Measurements from ENCODE around the gene F11. TPM values are rescaled to one million over a fixed set of nuclear protein-coding genes. Genes with fewer than 3 reads are reported as not detected.
"Not testable (repeated sequence)": the region's sequence is repeated elsewhere in the genome, so short reads cannot be mapped to it uniquely, and the experiment has no call there.

F11 gene
- total RNA-seq, 1 donor from 2014 or later = 0.31 TPM

DNA sequence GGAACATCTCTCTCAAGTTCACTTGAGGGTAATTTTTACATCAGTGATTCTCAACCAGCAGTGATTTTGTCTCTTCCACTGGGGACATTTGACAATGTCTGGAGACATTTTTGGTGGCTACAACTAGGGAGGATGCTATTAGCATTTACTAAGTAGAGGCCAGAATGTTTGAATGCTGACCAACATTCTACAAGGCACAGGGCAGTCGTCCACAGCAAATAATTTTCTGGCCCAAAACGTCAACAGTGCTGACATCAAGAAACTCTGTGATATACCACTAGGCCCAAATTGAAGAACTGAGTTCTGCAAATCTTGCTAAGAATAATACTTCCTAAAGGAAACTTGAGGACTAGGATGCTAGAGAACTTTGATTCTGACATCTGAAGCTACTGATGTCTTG is 31.6 kb upstream of the F11 start:
- no peaks in the 10 kb centered on the region for H3K4me1 Mint-ChIP-seq (ENCODE audit: unreplicated experiment)
- no peaks in the 10 kb centered on the region for H3K27me3 Mint-ChIP-seq (ENCODE audit: unreplicated experiment)
- no peak overlapping the region for H3K27ac Mint-ChIP-seq (ENCODE audit: unreplicated experiment)
- DNase-seq (ENCODE audit: low spot score) = no peak
- no peaks in the 10 kb centered on the region for H3K9me3 Mint-ChIP-seq (ENCODE audit: unreplicated experiment)
- no peaks in the 10 kb centered on the region for H3K36me3 Mint-ChIP-seq (ENCODE audit: low read depth, unreplicated experiment)
- no peak overlapping the region for H3K4me3 Mint-ChIP-seq (ENCODE audit: unreplicated experiment)
- TF ChIP-seq, protein P1, sequence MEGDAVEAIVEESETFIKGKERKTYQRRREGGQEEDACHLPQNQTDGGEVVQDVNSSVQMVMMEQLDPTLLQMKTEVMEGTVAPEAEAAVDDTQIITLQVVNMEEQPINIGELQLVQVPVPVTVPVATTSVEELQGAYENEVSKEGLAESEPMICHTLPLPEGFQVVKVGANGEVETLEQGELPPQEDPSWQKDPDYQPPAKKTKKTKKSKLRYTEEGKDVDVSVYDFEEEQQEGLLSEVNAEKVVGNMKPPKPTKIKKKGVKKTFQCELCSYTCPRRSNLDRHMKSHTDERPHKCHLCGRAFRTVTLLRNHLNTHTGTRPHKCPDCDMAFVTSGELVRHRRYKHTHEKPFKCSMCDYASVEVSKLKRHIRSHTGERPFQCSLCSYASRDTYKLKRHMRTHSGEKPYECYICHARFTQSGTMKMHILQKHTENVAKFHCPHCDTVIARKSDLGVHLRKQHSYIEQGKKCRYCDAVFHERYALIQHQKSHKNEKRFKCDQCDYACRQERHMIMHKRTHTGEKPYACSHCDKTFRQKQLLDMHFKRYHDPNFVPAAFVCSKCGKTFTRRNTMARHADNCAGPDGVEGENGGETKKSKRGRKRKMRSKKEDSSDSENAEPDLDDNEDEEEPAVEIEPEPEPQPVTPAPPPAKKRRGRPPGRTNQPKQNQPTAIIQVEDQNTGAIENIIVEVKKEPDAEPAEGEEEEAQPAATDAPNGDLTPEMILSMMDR (IDR thresholded peaks at IDR 0.05; ENCODE audit: unreplicated experiment) = no peak

DNA sequence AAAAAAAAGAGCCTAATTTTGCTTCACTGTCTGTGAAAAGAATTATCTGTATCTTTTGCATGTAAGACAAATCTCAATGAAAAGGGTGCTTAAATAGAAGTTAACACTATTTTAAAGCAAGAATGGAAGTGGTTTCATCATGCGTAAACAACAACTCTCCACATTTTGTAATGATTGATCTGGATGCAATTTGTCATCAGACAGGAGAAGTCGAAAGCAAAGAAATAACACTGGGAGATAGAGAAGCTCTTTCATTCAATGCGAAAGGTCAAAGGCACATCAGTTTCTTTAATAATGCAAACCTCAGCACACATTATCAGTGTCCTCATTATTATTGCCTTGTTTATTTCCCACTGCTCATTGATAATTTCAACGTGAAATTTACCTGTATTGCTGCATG is 29.9 kb upstream of the F11 start:
- no peaks in the 10 kb centered on the region for H3K9me3 Mint-ChIP-seq (ENCODE audit: unreplicated experiment)
- no peaks in the 10 kb centered on the region for H3K27me3 Mint-ChIP-seq (ENCODE audit: unreplicated experiment)
- H3K4me3 Mint-ChIP-seq (ENCODE audit: unreplicated experiment) = no peak overlapping the region
- no peaks in the 10 kb centered on the region for H3K36me3 Mint-ChIP-seq (ENCODE audit: low read depth, unreplicated experiment)
- H3K27ac Mint-ChIP-seq (ENCODE audit: unreplicated experiment) = no peak overlapping the region
- TF ChIP-seq, protein P1 (IDR thresholded peaks at IDR 0.05; ENCODE audit: unreplicated experiment) = no peak
- DNase-seq (ENCODE audit: low spot score) = no peak
- H3K4me1 Mint-ChIP-seq (ENCODE audit: unreplicated experiment) = no peaks in the 10 kb centered on the region

DNA sequence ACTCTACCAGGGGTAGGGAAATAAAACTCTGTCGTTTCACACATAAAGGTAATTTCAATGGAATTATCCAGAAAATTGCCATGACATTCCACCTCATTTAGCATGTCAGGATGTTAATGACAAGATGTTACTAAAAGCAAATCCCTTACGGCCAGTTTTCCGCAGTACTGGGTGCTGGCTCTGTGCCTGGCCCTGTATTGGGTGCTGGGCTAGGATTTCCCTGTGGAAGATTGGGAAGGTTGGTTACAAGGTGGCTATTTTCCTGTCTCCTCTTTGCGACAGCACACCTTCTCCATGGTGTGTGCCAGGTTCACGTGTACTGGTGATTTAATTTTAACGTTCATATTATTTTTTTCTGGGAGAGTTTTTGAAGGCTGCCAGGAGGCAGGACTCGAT is 25.5 kb upstream of the F11 start:
- Mint-ChIP-seq H3K9me3 (ENCODE audit: unreplicated experiment) (no peaks in the 10 kb centered on the region), H3K4me3 (ENCODE audit: unreplicated experiment) (no peak overlapping the region), H3K4me1 (ENCODE audit: unreplicated experiment) (no peaks in the 10 kb centered on the region), H3K36me3 (ENCODE audit: low read depth, unreplicated experiment) (no peaks in the 10 kb centered on the region), H3K27ac (ENCODE audit: unreplicated experiment) (no peak overlapping the region), H3K27me3 (ENCODE audit: unreplicated experiment) (no peaks in the 10 kb centered on the region)
- DNase-seq (ENCODE audit: low spot score) = no peak
- TF ChIP-seq, protein P1 (IDR thresholded peaks at IDR 0.05; ENCODE audit: unreplicated experiment) = no peak

DNA sequence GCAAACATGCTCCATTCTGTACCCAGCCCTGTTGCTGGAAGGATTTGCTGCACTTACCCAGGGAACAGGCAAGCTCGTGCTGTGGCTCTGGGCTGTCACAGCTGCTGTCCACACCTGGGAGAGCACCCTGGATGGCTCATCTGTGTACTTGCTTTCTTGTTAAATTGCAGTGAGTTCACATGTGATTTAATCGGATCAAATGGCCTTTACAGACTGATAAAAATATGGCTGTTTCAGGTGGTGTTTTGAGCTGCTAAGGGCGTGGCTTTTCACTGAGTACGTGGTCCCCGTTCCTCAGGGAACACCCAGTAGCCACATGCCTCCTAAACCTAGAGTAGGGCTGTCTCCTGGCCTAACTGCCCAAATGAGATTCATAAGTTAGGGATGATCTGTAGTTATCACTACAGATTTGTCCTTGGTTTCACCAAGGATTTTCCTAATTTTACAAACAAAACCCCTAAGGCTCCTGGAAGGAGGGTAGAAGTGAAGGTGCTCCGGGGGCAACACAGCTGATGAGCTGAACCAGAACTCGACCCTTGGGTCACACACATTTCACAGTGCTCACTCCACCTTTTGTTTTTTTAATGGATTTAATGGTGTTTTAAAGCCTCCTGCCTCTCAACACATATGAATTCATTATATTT is 25.0 kb upstream of the F11 start:
- Mint-ChIP-seq H3K27me3 (ENCODE audit: unreplicated experiment) (peaks cover 3% of the 10 kb centered on the region), H3K4me1 (ENCODE audit: unreplicated experiment) (no peaks in the 10 kb centered on the region), H3K27ac (ENCODE audit: unreplicated experiment) (no peak overlapping the region), H3K9me3 (ENCODE audit: unreplicated experiment) (no peaks in the 10 kb centered on the region), H3K4me3 (ENCODE audit: unreplicated experiment) (no peak overlapping the region), H3K36me3 (ENCODE audit: low read depth, unreplicated experiment) (peaks cover 3% of the 10 kb centered on the region)
- TF ChIP-seq, protein P1 (IDR thresholded peaks at IDR 0.05; ENCODE audit: unreplicated experiment) = no peak
- no peak for DNase-seq (ENCODE audit: low spot score)

DNA sequence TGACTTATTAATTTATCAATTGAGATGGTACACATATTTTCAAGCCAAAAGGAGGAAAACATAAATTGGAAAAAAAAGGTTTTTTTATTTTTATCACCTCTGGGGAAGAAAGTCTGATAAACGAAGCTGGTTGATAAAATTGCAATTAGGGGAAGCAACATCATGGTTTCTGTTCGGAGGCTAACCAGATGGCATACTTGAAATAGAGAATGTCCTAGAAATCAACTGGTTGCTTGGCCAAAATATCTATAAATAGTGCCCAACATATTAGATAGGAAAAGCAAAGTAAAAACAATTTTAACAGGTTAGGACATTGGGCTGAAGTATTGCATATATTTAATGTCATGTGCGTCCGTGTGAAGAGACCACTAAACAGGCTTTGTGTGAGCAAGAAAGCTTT is 24.4 kb upstream of the F11 start:
- peaks cover 7% of the 10 kb centered on the region for H3K36me3 Mint-ChIP-seq (ENCODE audit: low read depth, unreplicated experiment)
- H3K9me3 Mint-ChIP-seq (ENCODE audit: unreplicated experiment) = no peaks in the 10 kb centered on the region
- H3K27ac Mint-ChIP-seq (ENCODE audit: unreplicated experiment) = no peak overlapping the region

DNA sequence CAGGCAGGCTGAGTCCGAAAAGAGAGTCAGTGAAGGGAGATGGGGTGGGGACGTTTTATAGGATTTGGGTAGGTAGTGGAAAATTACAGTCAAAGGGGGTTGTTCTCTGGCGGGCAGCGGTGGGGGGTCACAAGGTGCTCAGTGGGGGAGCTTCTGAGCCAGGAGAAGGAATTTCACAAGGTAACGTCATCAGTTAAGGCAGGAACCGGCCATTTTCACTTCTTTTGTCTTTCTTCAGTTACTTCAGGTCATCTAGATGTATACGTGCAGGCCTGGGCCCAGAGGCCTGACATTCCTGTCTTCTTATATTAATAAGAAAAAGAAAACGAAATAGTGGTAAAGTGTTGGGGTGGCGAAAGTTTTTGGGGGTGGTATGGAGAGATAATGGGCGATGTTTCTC is 24.0 kb upstream of the F11 start:
- not testable (repeated sequence) for H3K27me3 Mint-ChIP-seq (ENCODE audit: unreplicated experiment); H3K4me1 Mint-ChIP-seq (ENCODE audit: unreplicated experiment); H3K4me3 Mint-ChIP-seq (ENCODE audit: unreplicated experiment); H3K9me3 Mint-ChIP-seq (ENCODE audit: unreplicated experiment); DNase-seq (ENCODE audit: low spot score); H3K27ac Mint-ChIP-seq (ENCODE audit: unreplicated experiment); H3K36me3 Mint-ChIP-seq (ENCODE audit: low read depth, unreplicated experiment)

More for the DNA sequence above, 24.4 kb upstream of the F11 start:
- no peaks in the 10 kb centered on the region for H3K4me1 Mint-ChIP-seq (ENCODE audit: unreplicated experiment)
- TF ChIP-seq, protein P1 (IDR thresholded peaks at IDR 0.05; ENCODE audit: unreplicated experiment) = no peak
- no peak overlapping the region for H3K4me3 Mint-ChIP-seq (ENCODE audit: unreplicated experiment)
- no peak for DNase-seq (ENCODE audit: low spot score)
- peaks cover 6% of the 10 kb centered on the region for H3K27me3 Mint-ChIP-seq (ENCODE audit: unreplicated experiment)

All from endothelial cell (in vitro differentiated cells).